AG04449 (cell line): ENCODE results near the gene DPYSL3.

Source experiments
- CTCF ChIA-PET: fragments of 350-600 bp; formaldehyde crosslinking; extraction: SDS; loops from one replicate; lab custom pipeline; 2021; ENCODE audit warnings: antibody characterized with exemption; lab: Yijun Ruan, JAX
- POLR2A ChIA-PET: fragments of 400-600, 350-600 bp; formaldehyde crosslinking; extraction: SDS; loops from one replicate; lab custom pipeline; 2020; ENCODE audit warnings: antibody characterized with exemption, inconsistent platforms; lab: Yijun Ruan, JAX
- DNase-seq: peaks from one replicate; pipeline ENCODE4 v3.0.0-alpha.2; 2010; ENCODE audit warnings: low read depth, low spot score
- H3K4me3 ChIP-seq: 2 replicates; pipeline ENCODE4 v1.5.1; 2011; ENCODE audit warnings: low read depth, mild to moderate bottlenecking, control low read depth, low read length
- CTCF ChIP-seq: IDR thresholded peaks from one replicate; pipeline ENCODE4 v1.5.1; 2011; ENCODE audit warnings: mild to moderate bottlenecking, moderate library complexity, low read length, control low read depth, inconsistent platforms; ENCODE audit not compliant: insufficient read depth; ENCODE audit errors: missing control alignments

DPYSL3 gene

GRCh38 chr5:147519380-147519779 is 9.5 kb upstream of the DPYSL3 start:
- DNase-seq: no peak
- CTCF ChIA-PET: interaction anchor here (1.7 kb wide), 1 partner anchor 9 kb away, joined by 4 read pairs; the partner anchor contains the start of gene DPYSL3
- no peak overlapping the region for H3K4me3 ChIP-seq
- no peak for TF ChIP-seq CTCF
- POLR2A ChIA-PET: no interaction called here

DNA sequence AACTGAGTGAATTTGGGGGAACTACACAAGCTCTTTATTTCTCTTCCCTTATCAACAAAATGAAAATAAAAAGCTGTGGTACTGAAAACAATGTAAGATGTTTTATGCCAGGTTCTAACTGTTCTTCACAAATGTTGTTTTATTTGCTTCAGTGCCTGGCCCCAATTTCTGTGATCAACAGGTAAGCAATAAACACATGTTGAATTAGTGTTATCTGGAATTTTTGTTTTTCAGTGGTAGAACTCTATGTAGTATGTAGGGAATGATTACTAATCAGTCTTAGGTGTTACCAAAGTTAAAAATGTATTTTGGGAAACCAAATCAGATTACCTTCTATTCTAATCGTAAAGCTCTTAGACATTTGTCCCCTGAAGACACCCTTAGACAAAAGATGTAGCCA is 7.5 kb upstream of the DPYSL3 start:
- no peak for TF ChIP-seq CTCF

DNA sequence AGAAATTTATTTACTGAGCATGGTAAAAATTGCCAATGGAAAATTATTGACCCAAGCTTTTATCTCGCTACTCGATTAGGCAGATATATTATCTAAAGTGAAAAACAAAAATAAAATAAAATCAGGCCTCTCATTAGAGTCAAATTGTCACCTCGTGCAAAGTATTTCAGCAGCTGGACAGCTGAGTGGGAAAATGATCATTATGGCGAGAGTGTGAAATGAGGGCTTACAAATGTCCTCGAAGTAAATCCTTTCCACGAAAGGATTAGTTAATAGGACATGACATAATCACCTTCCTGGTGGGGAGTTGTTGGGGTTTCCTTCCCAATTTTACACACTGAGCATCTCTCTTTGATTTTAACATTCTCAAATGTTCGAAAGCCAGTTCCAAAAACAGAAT is 5.4 kb upstream of the DPYSL3 start:
- no peak overlapping the region for H3K4me3 ChIP-seq
- no peak for DNase-seq
- ChIA-PET CTCF (no interaction called here), POLR2A (interaction anchor here (0.7 kb wide), 1 partner anchor 763 kb away, joined by 4 read pairs; no protein-coding TSS in a partner anchor)
- no peak for TF ChIP-seq CTCF

More for the DNA sequence above, 7.5 kb upstream of the DPYSL3 start:
- CTCF ChIA-PET: interaction anchor here (0.9 to 1.8 kb wide), 6 partner anchors 8 to 149 kb away, joined by 3 to 5 read pairs (median 4); no protein-coding TSS in a partner anchor
- POLR2A ChIA-PET: no interaction called here
- no peak for DNase-seq
- no peak overlapping the region for H3K4me3 ChIP-seq

GRCh38 chr5:147512659-147513379 is 3.0 kb upstream of the DPYSL3 start:
- ChIA-PET POLR2A (no interaction called here), CTCF (no interaction called here)
- DNase-seq: no peak
- no peak overlapping the region for H3K4me3 ChIP-seq
- no peak for TF ChIP-seq CTCF

- ChIA-PET POLR2A (no interaction called here), CTCF (interaction anchor here (0.9 to 1.3 kb wide), 5 partner anchors 9 to 42 kb away, joined by 4 to 5 read pairs (median 4); no protein-coding TSS in a partner anchor)
- DNase-seq: no peak
- H3K4me3 ChIP-seq: no peak overlapping the region
- TF ChIP-seq CTCF: no peak
Observed at GRCh38 chr5:147510885-147511284, 1.0 kb upstream of the DPYSL3 start.

DNA sequence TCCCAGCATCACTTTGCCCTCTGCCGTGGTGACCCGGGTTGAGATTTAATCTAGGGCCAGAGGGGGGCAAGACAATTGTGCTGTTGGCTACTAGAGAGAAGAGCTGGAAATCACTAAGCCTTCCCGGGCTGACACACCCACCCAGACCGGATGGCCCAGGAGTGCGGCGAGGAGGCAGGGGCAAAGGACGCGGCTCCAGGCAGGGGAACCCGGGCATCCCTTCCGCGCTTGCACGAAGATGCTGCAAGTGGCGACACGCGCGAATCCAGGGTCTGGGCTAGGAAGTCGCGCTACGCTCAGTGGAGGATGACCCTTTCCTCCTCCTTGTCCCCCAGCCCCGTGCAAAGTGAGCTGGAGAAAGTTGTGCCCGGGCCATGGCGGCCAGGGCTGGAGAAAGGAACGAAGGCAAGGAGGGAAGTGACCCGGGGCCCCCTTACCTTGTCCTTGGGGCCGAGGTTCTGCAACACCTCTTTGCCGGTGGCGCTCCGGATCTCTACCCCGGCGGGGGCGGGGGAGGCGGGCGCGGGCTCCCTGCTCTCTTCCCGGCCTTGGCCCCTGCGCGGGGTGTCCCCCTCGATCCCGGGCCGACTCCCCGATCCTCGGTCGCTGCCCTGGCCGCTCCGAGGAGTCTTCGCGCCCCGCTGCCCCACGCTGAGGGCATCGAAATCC is 693 bp downstream of the DPYSL3 start:
- no peak for TF ChIP-seq CTCF
- no peak for DNase-seq
- peak overlapping the region; percentile 82 for H3K4me3 ChIP-seq

More for the DNA sequence above, 693 bp downstream of the DPYSL3 start:
- ChIA-PET POLR2A (interaction anchor here (1.5 to 1.9 kb wide), 3 partner anchors 25 to 55 kb away, joined by 4 to 8 read pairs (median 4); no protein-coding TSS in a partner anchor), CTCF (interaction anchor here (0.8 to 2.0 kb wide), 15 partner anchors 8 to 87 kb away, joined by 3 to 9 read pairs (median 4); no protein-coding TSS in a partner anchor)
